GM18909 (cell line): ENCODE data around the gene PSMB5.

Experiments used
- ATAC-seq: cut with Tn5 transposase; IDR thresholded peaks from one replicate; pipeline ENCODE4 v1.9.1; 2021; ENCODE audit warnings: mild to moderate bottlenecking; ENCODE audit not compliant: unreplicated experiment, poor library complexity

PSMB5 gene

GRCh38 chr14:22977684-22978486 lies 56.8 kb downstream of the PSMB5 start:
- no peak for ATAC-seq

- ATAC-seq: no peak
These were observed 57.3 kb downstream of the PSMB5 start for GRCh38 chr14:22977434-22977683.

- ATAC-seq: no peak
These were observed 57.9 kb downstream of the PSMB5 start for GRCh38 chr14:22976620-22977433.
